GM12874 (cell line): ENCODE measurements around the gene ACSS1.

Experiments
- CTCF ChIP-seq: IDR thresholded peaks from 2 replicates; pipeline ENCODE4 v1.5.1; 2011; ENCODE audit warnings: low read depth, mild to moderate bottlenecking, control low read depth, low read length, moderate library complexity; ENCODE audit not compliant: insufficient read depth

Gene ACSS1

GRCh38 chr20:25067102-25067987 lies 9.4 kb upstream of the ACSS1 start:
- TF ChIP-seq CTCF, result no peak

GRCh38 chr20:25066386-25066785 lies 8.4 kb upstream of the ACSS1 start:
- TF ChIP-seq CTCF, result no peak

- peak; percentile 62 for TF ChIP-seq CTCF
Observed at GRCh38 chr20:25065625-25066338, 7.8 kb upstream of the ACSS1 start.

GRCh38 chr20:25065072-25065624 lies 7.2 kb upstream of the ACSS1 start:
- no peak for TF ChIP-seq CTCF

- no peak for TF ChIP-seq CTCF
Observed at GRCh38 chr20:25064561-25065071, 6.7 kb upstream of the ACSS1 start.

GRCh38 chr20:25063981-25064380 lies 6.0 kb upstream of the ACSS1 start:
- no peak for TF ChIP-seq CTCF

GRCh38 chr20:25063546-25063945 lies 5.6 kb upstream of the ACSS1 start:
- TF ChIP-seq CTCF, result no peak
